Measurements from ENCODE around the gene SBDS. TPM values are rescaled to one million over a fixed set of nuclear protein-coding genes. Genes with fewer than 3 reads are reported as not detected.
"Not testable (repeated sequence)": the region's sequence is repeated elsewhere in the genome, so short reads cannot be mapped to it uniquely, and the experiment has no call there.

Gene SBDS
- total RNA-seq, 1 experiment from 2014 or later, result 25.5 TPM

DNA sequence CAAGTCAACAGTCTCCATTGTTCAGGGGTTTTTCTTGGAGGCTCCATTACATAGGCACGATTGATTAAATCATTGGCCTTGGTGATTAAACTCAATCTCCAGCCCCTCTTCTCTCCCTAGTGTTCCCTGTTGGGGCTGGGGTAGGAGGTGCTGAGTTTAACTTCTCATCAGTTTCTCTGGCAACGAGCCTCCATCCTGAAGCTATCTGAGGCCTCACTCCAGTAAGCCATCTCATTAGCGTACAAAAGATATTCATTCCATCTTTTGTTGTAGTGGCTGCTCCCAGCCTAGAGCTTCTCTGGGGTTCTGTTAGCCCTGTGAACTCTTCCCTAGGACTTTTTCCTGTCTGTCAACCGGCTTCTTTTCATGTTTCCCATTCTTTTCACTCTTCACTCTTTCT is 12.9 kb upstream of the SBDS start (continued):
- TF ChIP-seq, protein P1, sequence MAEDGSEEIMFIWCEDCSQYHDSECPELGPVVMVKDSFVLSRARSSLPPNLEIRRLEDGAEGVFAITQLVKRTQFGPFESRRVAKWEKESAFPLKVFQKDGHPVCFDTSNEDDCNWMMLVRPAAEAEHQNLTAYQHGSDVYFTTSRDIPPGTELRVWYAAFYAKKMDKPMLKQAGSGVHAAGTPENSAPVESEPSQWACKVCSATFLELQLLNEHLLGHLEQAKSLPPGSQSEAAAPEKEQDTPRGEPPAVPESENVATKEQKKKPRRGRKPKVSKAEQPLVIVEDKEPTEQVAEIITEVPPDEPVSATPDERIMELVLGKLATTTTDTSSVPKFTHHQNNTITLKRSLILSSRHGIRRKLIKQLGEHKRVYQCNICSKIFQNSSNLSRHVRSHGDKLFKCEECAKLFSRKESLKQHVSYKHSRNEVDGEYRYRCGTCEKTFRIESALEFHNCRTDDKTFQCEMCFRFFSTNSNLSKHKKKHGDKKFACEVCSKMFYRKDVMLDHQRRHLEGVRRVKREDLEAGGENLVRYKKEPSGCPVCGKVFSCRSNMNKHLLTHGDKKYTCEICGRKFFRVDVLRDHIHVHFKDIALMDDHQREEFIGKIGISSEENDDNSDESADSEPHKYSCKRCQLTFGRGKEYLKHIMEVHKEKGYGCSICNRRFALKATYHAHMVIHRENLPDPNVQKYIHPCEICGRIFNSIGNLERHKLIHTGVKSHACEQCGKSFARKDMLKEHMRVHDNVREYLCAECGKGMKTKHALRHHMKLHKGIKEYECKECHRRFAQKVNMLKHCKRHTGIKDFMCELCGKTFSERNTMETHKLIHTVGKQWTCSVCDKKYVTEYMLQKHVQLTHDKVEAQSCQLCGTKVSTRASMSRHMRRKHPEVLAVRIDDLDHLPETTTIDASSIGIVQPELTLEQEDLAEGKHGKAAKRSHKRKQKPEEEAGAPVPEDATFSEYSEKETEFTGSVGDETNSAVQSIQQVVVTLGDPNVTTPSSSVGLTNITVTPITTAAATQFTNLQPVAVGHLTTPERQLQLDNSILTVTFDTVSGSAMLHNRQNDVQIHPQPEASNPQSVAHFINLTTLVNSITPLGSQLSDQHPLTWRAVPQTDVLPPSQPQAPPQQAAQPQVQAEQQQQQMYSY (CRISPR knock-in tag; IDR thresholded peaks at IDR 0.05), result no peak
- TF ChIP-seq EMX1 (CRISPR knock-in tag; IDR thresholded peaks at IDR 0.05), result no peak
- TF ChIP-seq, protein P2, sequence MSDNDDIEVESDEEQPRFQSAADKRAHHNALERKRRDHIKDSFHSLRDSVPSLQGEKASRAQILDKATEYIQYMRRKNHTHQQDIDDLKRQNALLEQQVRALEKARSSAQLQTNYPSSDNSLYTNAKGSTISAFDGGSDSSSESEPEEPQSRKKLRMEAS (CRISPR knock-in tag; IDR thresholded peaks at IDR 0.05), result no peak

DNA sequence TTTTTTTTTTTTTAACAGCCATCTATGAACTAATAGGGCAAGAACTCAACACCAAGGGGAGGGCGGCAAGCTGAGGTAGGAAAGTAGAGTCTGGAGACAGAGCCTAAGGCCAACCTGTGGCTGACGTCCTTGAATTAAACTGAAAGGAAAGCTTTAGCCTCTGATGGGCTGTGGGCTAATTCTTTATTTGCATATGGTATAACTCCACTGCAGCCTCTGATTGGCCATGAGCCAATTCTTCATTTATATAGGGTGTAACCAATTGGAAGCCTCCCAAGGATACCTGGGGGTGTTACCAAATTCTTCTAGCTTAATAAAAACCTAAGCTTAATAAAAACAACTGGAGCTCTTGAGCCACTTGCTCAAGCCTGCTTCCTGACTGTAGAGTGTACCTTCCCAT is 11.6 kb upstream of the SBDS start:
- ChIA-PET CTCF (interaction anchor here (0.6 kb wide), 1 partner anchor 37 kb away, joined by 4 read pairs; no protein-coding TSS in a partner anchor), POLR2A (interaction anchor here (0.7 kb wide), 1 partner anchor 67 kb away, joined by 10 read pairs; no protein-coding TSS in a partner anchor)
- Mint-ChIP-seq H3K9me3 (no peaks in the 10 kb centered on the region), H3K4me3 (no peak overlapping the region), H3K27ac (no peak overlapping the region), H3K36me3 (peaks cover 41% of the 10 kb centered on the region), H3K27me3 (ENCODE audit: low read depth) (no peaks in the 10 kb centered on the region), H3K4me1 (peaks cover 9% of the 10 kb centered on the region)
- ATAC-seq, result no peak
- DNase-seq (ENCODE audit: low spot score), result no peak
- no peak for TF ChIP-seq FOXK1 (CRISPR knock-in tag; IDR thresholded peaks at IDR 0.05)
- no peak for TF ChIP-seq TEAD4 (CRISPR knock-in tag; IDR thresholded peaks at IDR 0.05)
- TF ChIP-seq, protein P3, sequence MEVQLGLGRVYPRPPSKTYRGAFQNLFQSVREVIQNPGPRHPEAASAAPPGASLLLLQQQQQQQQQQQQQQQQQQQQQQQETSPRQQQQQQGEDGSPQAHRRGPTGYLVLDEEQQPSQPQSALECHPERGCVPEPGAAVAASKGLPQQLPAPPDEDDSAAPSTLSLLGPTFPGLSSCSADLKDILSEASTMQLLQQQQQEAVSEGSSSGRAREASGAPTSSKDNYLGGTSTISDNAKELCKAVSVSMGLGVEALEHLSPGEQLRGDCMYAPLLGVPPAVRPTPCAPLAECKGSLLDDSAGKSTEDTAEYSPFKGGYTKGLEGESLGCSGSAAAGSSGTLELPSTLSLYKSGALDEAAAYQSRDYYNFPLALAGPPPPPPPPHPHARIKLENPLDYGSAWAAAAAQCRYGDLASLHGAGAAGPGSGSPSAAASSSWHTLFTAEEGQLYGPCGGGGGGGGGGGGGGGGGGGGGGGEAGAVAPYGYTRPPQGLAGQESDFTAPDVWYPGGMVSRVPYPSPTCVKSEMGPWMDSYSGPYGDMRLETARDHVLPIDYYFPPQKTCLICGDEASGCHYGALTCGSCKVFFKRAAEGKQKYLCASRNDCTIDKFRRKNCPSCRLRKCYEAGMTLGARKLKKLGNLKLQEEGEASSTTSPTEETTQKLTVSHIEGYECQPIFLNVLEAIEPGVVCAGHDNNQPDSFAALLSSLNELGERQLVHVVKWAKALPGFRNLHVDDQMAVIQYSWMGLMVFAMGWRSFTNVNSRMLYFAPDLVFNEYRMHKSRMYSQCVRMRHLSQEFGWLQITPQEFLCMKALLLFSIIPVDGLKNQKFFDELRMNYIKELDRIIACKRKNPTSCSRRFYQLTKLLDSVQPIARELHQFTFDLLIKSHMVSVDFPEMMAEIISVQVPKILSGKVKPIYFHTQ (CRISPR knock-in tag; IDR thresholded peaks at IDR 0.05), result no peak
- TF ChIP-seq RORB (CRISPR knock-in tag; IDR thresholded peaks at IDR 0.05), result no peak
- TF ChIP-seq ZNF232 (CRISPR knock-in tag; IDR thresholded peaks at IDR 0.05), result no peak

DNA sequence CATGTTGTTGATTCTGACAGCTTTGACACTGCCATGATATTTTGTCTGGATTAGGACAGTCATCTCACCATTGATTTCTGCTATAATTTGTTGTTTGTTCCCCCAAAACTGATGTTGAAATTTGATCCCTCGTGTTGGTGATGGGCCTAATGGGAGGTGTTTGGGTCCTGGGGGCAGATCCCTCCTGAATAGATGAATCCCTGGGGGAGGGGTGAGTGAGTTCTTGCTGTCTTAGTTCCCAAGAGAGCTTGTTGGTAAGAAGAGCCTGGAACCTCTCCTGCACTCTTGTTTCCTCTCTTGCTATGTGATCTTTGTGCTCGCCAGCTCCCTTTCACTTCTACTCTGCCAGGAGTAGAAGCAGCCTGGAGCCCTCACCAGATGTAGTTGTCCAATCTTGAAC is 8.8 kb upstream of the SBDS start:
- DNase-seq (ENCODE audit: low spot score); H3K27me3 Mint-ChIP-seq (ENCODE audit: low read depth); POLR2A ChIA-PET; H3K4me1 Mint-ChIP-seq; H3K4me3 Mint-ChIP-seq; CTCF ChIA-PET; H3K9me3 Mint-ChIP-seq: not testable (repeated sequence)
- peak overlapping the region; percentile 65 for H3K27ac Mint-ChIP-seq
- ATAC-seq, result peak; percentile 69
- peaks cover 39% of the 10 kb centered on the region for H3K36me3 Mint-ChIP-seq

DNA sequence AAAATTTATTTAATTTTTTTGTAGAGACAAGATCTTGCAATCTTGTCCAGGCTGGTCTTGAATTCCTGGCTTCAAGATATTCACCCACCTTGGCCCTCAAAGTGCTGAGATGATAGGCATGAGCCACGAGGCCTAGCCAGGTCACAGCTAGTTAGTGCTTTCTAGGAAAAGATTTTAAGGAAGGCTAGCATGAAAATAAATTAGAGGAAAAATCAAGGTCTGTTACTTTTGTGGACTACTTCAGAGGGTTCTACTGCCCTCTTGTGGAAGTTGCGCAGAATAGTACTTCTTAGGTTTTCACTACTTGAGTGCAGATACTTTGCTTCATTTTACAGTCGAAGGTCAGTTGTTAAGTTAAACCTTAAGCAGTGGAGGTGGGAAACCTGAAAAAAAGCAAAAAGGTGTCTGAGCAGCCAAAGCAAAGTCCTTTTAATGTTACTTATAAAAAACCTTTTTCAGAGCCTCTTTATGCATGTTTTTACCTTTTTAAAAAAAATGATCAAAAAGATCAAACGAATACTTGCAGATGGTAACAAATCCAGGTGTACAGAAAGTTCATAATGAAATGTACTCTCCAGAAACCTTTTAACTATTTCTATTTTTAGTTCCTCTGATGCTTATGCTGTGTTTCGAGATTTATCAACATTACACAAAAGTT is 5.3 kb upstream of the SBDS start:
- ATAC-seq; H3K4me3 Mint-ChIP-seq; DNase-seq (ENCODE audit: low spot score); H3K9me3 Mint-ChIP-seq; CTCF ChIA-PET; POLR2A ChIA-PET; H3K4me1 Mint-ChIP-seq; H3K27me3 Mint-ChIP-seq (ENCODE audit: low read depth): not testable (repeated sequence)
- Mint-ChIP-seq H3K36me3 (peaks cover 11% of the 10 kb centered on the region), H3K27ac (peak overlapping the region; percentile 84; the same call in 1 of the 2 replicates)
- TF ChIP-seq, protein P4, sequence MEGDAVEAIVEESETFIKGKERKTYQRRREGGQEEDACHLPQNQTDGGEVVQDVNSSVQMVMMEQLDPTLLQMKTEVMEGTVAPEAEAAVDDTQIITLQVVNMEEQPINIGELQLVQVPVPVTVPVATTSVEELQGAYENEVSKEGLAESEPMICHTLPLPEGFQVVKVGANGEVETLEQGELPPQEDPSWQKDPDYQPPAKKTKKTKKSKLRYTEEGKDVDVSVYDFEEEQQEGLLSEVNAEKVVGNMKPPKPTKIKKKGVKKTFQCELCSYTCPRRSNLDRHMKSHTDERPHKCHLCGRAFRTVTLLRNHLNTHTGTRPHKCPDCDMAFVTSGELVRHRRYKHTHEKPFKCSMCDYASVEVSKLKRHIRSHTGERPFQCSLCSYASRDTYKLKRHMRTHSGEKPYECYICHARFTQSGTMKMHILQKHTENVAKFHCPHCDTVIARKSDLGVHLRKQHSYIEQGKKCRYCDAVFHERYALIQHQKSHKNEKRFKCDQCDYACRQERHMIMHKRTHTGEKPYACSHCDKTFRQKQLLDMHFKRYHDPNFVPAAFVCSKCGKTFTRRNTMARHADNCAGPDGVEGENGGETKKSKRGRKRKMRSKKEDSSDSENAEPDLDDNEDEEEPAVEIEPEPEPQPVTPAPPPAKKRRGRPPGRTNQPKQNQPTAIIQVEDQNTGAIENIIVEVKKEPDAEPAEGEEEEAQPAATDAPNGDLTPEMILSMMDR (IDR thresholded peaks at IDR 0.05), result peak; percentile 23; the same call in 1 of the 2 replicates

All from WTC11 (cell line).